Astrocyte (in vitro differentiated cells and primary cell): ENCODE measurements around the gene TTC7B.

ENCODE experiments used
- CTCF ChIP-seq: IDR thresholded peaks from 2 replicates; pipeline ENCODE4 v1.5.1; 2011; ENCODE audit warnings: low read depth, mild to moderate bottlenecking, inconsistent platforms, low read length, moderate library complexity; ENCODE audit not compliant: insufficient read depth
- EZH2 ChIP-seq: IDR thresholded peaks from 2 replicates; pipeline ENCODE4 v1.6.1; 2012; ENCODE audit warnings: mild to moderate bottlenecking, low read length, inconsistent platforms; ENCODE audit not compliant: insufficient read depth

- TF ChIP-seq CTCF (no peak), EZH2 (no peak)
Observed at GRCh38 chr14:90732718-90733117, 83.5 kb downstream of the TTC7B start.
